Measurements from ENCODE around the gene BBS7. TPM values are rescaled to one million over a fixed set of nuclear protein-coding genes. Genes with fewer than 3 reads are reported as not detected.

Gene BBS7
- total and polyA plus RNA-seq, 10 of the 15 experiments (the other 5 are each of a cell fraction or from before 2014, with no cell fraction given) = 5.2 to 15.2 (median 9.0) TPM

DNA sequence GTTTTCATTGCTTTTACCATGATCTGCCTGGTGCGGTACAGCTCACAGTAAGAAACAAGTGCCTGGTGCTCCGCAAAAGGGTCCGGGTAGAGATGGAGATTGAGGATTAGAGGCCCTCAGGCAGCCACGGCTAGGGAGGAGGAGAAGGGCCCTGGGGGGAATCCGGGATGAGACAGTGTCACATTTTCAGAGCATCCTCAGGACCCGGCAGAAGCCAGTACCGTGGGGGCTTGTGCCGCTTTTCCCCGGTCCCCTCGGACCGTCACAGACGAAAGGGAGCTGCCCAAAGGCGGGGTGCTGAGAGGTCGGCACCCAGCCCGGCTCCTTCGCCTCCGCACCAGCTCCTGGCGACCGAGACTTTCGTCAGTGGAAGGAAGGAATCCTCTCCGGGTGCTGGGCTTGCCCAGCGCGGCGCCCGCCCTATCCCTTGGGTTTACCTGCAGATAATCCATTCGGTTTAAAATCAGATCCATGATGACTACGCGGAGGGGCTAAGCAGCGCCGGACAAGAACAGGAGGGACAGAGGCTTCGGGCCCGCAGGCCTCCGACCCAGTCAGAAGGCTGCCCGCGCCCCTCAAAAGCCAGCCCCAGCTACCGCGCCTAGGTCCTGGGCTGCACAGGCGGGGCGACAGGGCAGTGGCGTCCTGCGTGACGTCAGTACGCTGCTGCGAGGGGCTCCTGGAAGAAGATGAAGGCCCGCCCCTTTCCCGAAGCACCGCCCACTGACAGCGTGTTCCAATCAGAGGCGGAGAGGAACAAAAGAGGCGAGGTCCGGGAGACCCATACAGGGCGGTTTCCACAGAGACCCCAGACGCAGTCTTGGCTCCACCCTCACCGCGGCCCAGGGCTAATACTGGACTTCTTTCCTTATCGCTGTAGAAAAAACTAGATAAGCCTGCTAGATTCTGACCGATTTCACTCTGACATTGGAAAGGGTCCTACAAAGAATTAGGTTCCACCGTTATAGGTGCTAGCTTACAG, at the start of gene BBS7 (continued):
- TF ChIP-seq MLLT1 (IDR thresholded peaks at IDR 0.05) (peak; percentile 22; the same call in 1 of the 2 replicates), HDGF (IDR thresholded peaks at IDR 0.05) (peak; percentile 89), CREM (IDR thresholded peaks at IDR 0.05; ENCODE audit: low read depth) (peak; percentile 93), GATAD2B (conservative IDR thresholded peaks at IDR 0.05; ENCODE audit: low read depth) (peak; percentile 52; the same call in 1 of the 2 replicates), DPF2 (IDR thresholded peaks at IDR 0.05) (peak; percentile 55; the same call in 1 of the 2 replicates), BHLHE40 (IDR thresholded peaks at IDR 0.05; ENCODE audit: borderline replicate concordance in 1 of 2, low read depth in 2 of 2, low read length in 1 of 2) (peak in 1 of 2 experiments; percentile 41; a peak in 1 of 4 replicates), NBN (IDR thresholded peaks at IDR 0.05) (peak; percentile 81; the same call in 1 of the 2 replicates), ZNF622 (IDR thresholded peaks at IDR 0.05) (no peak)
- TF ChIP-seq, protein P1, sequence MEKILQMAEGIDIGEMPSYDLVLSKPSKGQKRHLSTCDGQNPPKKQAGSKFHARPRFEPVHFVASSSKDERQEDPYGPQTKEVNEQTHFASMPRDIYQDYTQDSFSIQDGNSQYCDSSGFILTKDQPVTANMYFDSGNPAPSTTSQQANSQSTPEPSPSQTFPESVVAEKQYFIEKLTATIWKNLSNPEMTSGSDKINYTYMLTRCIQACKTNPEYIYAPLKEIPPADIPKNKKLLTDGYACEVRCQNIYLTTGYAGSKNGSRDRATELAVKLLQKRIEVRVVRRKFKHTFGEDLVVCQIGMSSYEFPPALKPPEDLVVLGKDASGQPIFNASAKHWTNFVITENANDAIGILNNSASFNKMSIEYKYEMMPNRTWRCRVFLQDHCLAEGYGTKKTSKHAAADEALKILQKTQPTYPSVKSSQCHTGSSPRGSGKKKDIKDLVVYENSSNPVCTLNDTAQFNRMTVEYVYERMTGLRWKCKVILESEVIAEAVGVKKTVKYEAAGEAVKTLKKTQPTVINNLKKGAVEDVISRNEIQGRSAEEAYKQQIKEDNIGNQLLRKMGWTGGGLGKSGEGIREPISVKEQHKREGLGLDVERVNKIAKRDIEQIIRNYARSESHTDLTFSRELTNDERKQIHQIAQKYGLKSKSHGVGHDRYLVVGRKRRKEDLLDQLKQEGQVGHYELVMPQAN (conservative IDR thresholded peaks at IDR 0.05) = peak; percentile 42; the same call in 1 of the 2 replicates
